Mesodermal cell (in vitro differentiated cells): ENCODE data around the gene NAIF1.

Experiments
- H3K27ac ChIP-seq: 2 replicates; pipeline ENCODE4 v1.7.0; 2013; ENCODE audit warnings: mild to moderate bottlenecking, low read depth, low read length, moderate library complexity; ENCODE audit not compliant: severe bottlenecking
- H3K36me3 ChIP-seq: 2 replicates; pipeline ENCODE4 v1.7.1; 2013; ENCODE audit warnings: mild to moderate bottlenecking, low read length, moderate library complexity; ENCODE audit not compliant: control insufficient read depth, insufficient read depth
- H3K4me1 ChIP-seq: one replicate; pipeline ENCODE4 v1.7.1; 2013; ENCODE audit warnings: mild to moderate bottlenecking, low read length; ENCODE audit not compliant: insufficient read depth, control insufficient read depth, poor library complexity, severe bottlenecking
- H3K4me3 ChIP-seq: 2 replicates; pipeline ENCODE4 v1.7.0; 2013; ENCODE audit warnings: low read length, control low read depth, mild to moderate bottlenecking; ENCODE audit not compliant: insufficient read depth, poor library complexity, severe bottlenecking; ENCODE audit errors: extremely low read depth
- H3K9me3 ChIP-seq: 2 replicates; pipeline ENCODE4 v1.7.1; 2013; ENCODE audit warnings: mild to moderate bottlenecking, low read length, moderate library complexity; ENCODE audit not compliant: control insufficient read depth
- WGBS, 2 experiments: methylation state at CpG; one replicate each; pipeline ENCODE4 v1.1.5; 2013; ENCODE audit warnings: missing lambda C conversion rate in 2 of 2; ENCODE audit not compliant: insufficient coverage in 2 of 2; 5-methylcytosine and 5-hydroxymethylcytosine counted together

Gene NAIF1

DNA sequence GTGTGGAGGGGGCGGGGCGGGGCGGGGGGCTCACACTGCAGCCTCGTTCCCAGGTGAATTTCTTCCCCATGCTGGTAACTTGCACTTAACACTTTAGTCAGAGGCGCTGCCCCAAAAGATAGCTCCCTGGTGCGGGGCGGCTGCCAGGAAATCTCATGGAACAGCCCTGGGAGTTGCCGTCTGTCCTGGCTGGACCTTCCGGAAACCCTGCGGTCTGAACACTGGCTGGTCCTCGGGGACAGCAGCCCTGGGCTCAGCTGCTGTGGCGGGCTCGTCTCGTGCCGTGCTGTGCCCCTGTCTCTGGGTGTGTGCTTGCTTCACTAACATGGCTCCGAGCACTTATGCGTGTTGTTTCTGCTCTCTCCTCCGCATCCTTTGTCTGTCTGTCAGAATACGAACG is 34.6 kb upstream of the NAIF1 start:
- H3K36me3 ChIP-seq, result peaks cover 57% of the 10 kb centered on the region
- H3K4me1 ChIP-seq, result peaks cover 28% of the 10 kb centered on the region
- 94 to 97% methylated on average over 20 of the region's 20 CpGs for WGBS, 2 experiments
- H3K27ac ChIP-seq, result no peak overlapping the region
- no peak overlapping the region for H3K4me3 ChIP-seq
- no peaks in the 10 kb centered on the region for H3K9me3 ChIP-seq

DNA sequence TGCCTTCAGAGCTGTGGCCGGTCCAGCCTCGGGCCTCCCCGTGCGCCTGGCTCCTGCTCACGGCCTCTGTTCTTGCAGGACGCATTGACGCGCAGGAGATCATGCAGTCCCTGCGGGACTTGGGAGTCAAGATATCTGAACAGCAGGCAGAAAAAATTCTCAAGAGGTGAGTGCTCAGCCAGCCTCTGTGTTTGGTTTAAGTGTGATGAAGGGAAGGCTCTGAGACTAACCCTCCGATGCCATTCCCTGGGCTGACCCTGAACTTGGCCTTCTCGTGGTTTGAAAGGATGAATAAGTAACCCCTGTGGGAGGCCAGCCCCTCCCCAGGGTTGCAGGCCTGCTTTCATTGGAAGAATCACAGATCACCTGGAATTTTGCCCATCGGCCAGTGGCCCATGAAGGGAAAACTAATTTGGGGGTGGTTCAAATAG is 34.1 kb upstream of the NAIF1 start:
- no peak overlapping the region for H3K27ac ChIP-seq

GRCh38 chr9:128100581-128100980 is 33.5 kb upstream of the NAIF1 start:
- Histone ChIP-seq H3K4me3 (no peak overlapping the region), H3K9me3 (no peaks in the 10 kb centered on the region), H3K36me3 (peaks cover 46% of the 10 kb centered on the region), H3K4me1 (peaks cover 33% of the 10 kb centered on the region), H3K27ac (no peak overlapping the region)
- 91 to 98% methylated on average over 9 to 10 of the region's 10 CpGs for WGBS, 2 experiments

More for the DNA sequence above, 34.1 kb upstream of the NAIF1 start:
- peaks cover 33% of the 10 kb centered on the region for H3K4me1 ChIP-seq
- 88 to 96% methylated on average over 11 to 12 of the region's 12 CpGs for WGBS, 2 experiments
- H3K36me3 ChIP-seq, result peaks cover 53% of the 10 kb centered on the region
- no peaks in the 10 kb centered on the region for H3K9me3 ChIP-seq
- no peak overlapping the region for H3K4me3 ChIP-seq

- Histone ChIP-seq H3K36me3 (peaks cover 46% of the 10 kb centered on the region), H3K4me1 (peaks cover 33% of the 10 kb centered on the region), H3K4me3 (peak overlapping the region; percentile 50), H3K9me3 (no peaks in the 10 kb centered on the region), H3K27ac (peak overlapping the region; percentile 100)
- WGBS, 2 experiments, result 93 to 94% methylated on average over 8 to 14 of the region's 16 CpGs
Observed at GRCh38 chr9:128099932-128100491, 32.9 kb upstream of the NAIF1 start.

DNA sequence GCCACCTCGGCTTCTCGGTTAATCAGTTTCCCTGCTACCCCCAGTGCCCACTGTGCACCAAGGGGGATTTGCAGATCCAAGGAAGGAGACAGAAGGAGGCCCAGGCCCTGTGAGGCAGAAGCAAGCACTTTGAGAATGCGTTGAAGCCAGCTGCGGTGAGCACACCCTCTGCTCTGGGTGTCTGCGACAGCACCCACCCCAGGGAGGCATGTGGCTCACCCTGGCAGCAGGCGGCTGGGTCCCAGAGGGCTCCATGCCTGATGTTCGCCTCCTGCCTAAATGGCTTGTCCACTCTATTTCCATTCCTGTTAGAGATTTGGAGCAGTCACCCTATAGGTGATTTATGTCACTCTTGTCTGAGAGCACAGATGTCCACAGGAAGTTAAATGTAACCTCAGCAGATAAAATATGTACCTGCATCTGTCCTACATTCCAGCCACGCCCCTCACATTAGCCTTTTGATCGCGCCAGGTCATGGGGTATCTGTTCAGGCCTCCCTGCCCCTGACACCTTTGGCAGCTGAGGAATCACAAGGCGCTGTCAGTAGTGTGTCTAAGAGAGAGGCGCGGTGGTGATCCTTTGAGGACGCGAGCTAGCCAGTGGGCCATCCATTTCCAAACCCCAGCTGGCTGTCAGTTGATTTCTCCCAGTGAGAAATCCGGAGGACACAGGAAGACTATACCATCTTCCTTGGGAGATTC is 32.3 kb upstream of the NAIF1 start:
- Histone ChIP-seq H3K4me1 (peaks cover 37% of the 10 kb centered on the region), H3K36me3 (peaks cover 44% of the 10 kb centered on the region), H3K9me3 (no peaks in the 10 kb centered on the region), H3K4me3 (peak overlapping the region; percentile 50), H3K27ac (peak overlapping the region; percentile 100)
- 68 to 72% methylated on average over 12 to 15 of the region's 16 CpGs for WGBS, 2 experiments

- H3K9me3 ChIP-seq, result no peaks in the 10 kb centered on the region
- peak overlapping the region; percentile 100 for H3K27ac ChIP-seq
- peaks cover 35% of the 10 kb centered on the region for H3K36me3 ChIP-seq
- WGBS, 2 experiments, result 3 to 5% methylated on average over 18 to 21 of the region's 32 CpGs
- peaks cover 41% of the 10 kb centered on the region for H3K4me1 ChIP-seq
- H3K4me3 ChIP-seq, result peak overlapping the region; percentile 50
Observed at GRCh38 chr9:128098297-128099230, 31.4 kb upstream of the NAIF1 start.

- WGBS, 2 experiments, result 60 to 69% methylated on average over 10 to 11 of the region's 13 CpGs
- Histone ChIP-seq H3K4me1 (peaks cover 49% of the 10 kb centered on the region), H3K27ac (peak overlapping the region; percentile 100), H3K36me3 (peaks cover 27% of the 10 kb centered on the region), H3K4me3 (peak overlapping the region; percentile 50), H3K9me3 (no peaks in the 10 kb centered on the region)
Observed at GRCh38 chr9:128097543-128098296, 30.6 kb upstream of the NAIF1 start.

DNA sequence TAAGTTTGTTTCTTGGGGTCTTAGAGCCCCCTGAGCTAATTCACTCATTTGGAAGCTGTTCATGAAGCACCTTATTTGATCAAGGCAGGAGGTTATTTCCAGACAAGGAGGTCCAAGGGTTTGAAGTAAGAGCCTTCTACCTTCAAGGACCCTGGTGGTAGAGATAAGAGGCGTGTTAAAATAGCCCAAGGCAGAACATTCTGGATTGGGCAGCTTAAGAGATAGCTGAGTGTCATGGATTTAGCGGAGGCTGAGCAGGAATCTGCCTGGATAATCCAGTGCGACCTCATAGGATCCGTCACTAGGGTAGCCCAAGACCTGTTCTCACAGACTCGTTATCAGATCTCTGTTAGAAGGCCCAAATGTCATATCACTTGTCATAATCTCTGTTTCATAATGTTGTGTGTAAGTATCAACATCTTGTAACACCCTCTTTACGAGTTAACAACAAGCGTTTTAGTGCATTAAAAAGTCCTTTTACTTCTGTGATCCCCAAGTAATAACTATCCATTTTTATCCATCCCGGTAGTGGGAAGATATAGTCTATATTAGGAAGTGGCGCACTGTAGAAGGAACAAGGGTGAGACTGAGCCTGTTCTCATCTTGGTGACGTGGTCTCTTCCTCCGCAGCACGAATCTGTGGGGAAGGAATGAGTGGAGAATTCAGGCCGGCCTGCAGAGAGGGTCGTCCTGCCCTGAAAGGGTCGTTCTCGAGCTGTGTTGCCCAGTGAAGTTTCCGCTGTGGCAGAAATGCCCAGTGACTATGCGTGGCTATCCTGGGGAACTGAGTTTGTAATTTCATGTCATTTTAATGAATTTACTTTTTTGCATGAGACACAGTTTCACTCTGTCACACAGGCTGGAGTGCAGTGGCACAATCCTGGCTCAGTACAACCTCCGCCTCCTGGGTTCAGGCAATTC is 29.8 kb upstream of the NAIF1 start:
- no peak overlapping the region for H3K4me3 ChIP-seq
- H3K27ac ChIP-seq, result peak overlapping the region; percentile 100
- H3K36me3 ChIP-seq, result peaks cover 19% of the 10 kb centered on the region
- no peaks in the 10 kb centered on the region for H3K9me3 ChIP-seq
- WGBS, 2 experiments, result 85 to 87% methylated on average over 15 to 16 of the region's 19 CpGs
- H3K4me1 ChIP-seq, result peaks cover 54% of the 10 kb centered on the region

DNA sequence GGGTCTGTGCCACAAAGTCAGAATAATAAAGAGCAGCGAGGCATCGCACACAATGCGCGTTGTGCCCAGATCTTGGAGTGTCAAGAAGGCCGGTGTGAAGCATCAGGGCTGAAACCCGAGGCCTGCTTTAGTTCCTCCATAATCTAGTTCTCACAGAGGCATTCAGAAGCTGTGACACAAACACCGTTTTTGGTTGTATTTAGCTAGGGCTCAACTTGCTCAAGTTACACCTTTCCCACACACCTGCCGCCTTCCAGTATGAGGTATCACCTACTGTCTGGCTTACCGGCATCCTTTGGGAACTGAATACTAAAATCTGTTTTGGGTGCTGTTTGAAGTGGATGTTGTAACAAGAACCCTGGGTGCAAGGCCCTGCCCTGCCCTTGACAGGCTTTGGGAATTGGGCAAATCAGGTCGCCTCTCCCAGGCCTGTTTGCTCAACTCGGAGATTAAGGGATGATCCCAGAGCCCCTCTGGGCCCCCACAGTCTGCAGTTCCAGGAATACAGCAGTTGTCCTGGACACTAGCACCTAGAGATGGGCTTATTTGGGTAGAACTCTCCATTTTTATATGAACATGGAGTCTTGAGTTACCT is 27.9 kb upstream of the NAIF1 start:
- peak overlapping the region; percentile 95 for H3K27ac ChIP-seq

More for the DNA sequence above, 27.9 kb upstream of the NAIF1 start:
- Histone ChIP-seq H3K36me3 (peaks cover 4% of the 10 kb centered on the region), H3K4me3 (no peak overlapping the region), H3K9me3 (no peaks in the 10 kb centered on the region), H3K4me1 (peaks cover 46% of the 10 kb centered on the region)
- 74 to 81% methylated on average over 9 to 11 of the region's 11 CpGs for WGBS, 2 experiments
